Mesenchymal stem cell (in vitro differentiated cells and primary cell): Measurements from ENCODE around the gene CYSLTR1.
"Not testable (repeated sequence)": the region's sequence is repeated elsewhere in the genome, so short reads cannot be mapped to it uniquely, and the experiment has no call there.

Experiments
- DNase-seq: peaks from one replicate; pipeline ENCODE4 v3.0.0-alpha.2; 2013
- H2AFZ ChIP-seq: one replicate; pipeline ENCODE4 v1.6.1; 2013; ENCODE audit warnings: low read depth, mild to moderate bottlenecking, control low read depth, inconsistent platforms, low read length, moderate library complexity
- H2AK5ac ChIP-seq: 2 replicates; pipeline ENCODE4 v1.6.1; 2013; ENCODE audit warnings: low read length, moderate library complexity, mild to moderate bottlenecking, inconsistent platforms; ENCODE audit not compliant: severe bottlenecking
- H2BK120ac ChIP-seq: one replicate; pipeline ENCODE4 v1.6.1; 2013; ENCODE audit warnings: low read depth, mild to moderate bottlenecking, inconsistent platforms, low read length, moderate library complexity
- H2BK12ac ChIP-seq, 2 experiments: one replicate each; pipeline ENCODE4 v1.6.1; 2013; ENCODE audit warnings: inconsistent platforms in 2 of 2, low read length in 2 of 2, mild to moderate bottlenecking in 2 of 2, moderate library complexity in 2 of 2, control low read depth in 1 of 2
- H2BK15ac ChIP-seq: one replicate; pipeline ENCODE4 v1.6.1; 2013; ENCODE audit warnings: mild to moderate bottlenecking, low read depth, inconsistent platforms; ENCODE audit not compliant: poor library complexity, severe bottlenecking
- H2BK5ac ChIP-seq: 2 replicates; pipeline ENCODE4 v1.6.1; 2013; ENCODE audit warnings: low read depth, mild to moderate bottlenecking, low read length, control low read depth, inconsistent platforms; ENCODE audit not compliant: poor library complexity, severe bottlenecking
- H3K14ac ChIP-seq, 2 experiments: one replicate each; pipeline ENCODE4 v1.6.1; 2013; ENCODE audit warnings: inconsistent platforms in 2 of 2, low read length in 2 of 2, control low read depth in 1 of 2, mild to moderate bottlenecking in 1 of 2, moderate library complexity in 1 of 2
- H3K18ac ChIP-seq, 2 experiments: one replicate each; pipeline ENCODE4 v1.6.1; 2013; ENCODE audit warnings: inconsistent platforms in 2 of 2, low read length in 2 of 2, control low read depth in 1 of 2, low read depth in 1 of 2, mild to moderate bottlenecking in 1 of 2
- H3K23ac ChIP-seq, 2 experiments: one replicate each; pipeline ENCODE4 v1.6.1; 2013; ENCODE audit warnings: inconsistent platforms in 2 of 2, low read length in 2 of 2, mild to moderate bottlenecking in 2 of 2, moderate library complexity in 2 of 2, control low read depth in 1 of 2
- H3K27ac ChIP-seq: 2 replicates; pipeline ENCODE4 v1.5.1; 2013; ENCODE audit warnings: mild to moderate bottlenecking, moderate library complexity, low read length, control low read depth, inconsistent platforms; ENCODE audit not compliant: poor library complexity, severe bottlenecking
- H3K27me3 ChIP-seq, 2 experiments: 2 replicates each; pipeline versions ENCODE4 v1.6.1 to v1.7.0; 2013; ENCODE audit warnings: low read length in 2 of 2, mild to moderate bottlenecking in 2 of 2, moderate library complexity in 2 of 2, control low read depth in 1 of 2, inconsistent platforms in 1 of 2; ENCODE audit not compliant: control insufficient read depth in 1 of 2, insufficient read depth in 1 of 2
- H3K36me3 ChIP-seq, 2 experiments: 2 replicates each; pipeline versions ENCODE4 v1.6.1 to v1.7.0; 2013; ENCODE audit warnings: low read length in 2 of 2, control low read depth in 1 of 2, inconsistent platforms in 1 of 2, low read depth in 1 of 2, mild to moderate bottlenecking in 1 of 2; ENCODE audit not compliant: insufficient read depth in 2 of 2, control insufficient read depth in 1 of 2
- H3K4ac ChIP-seq, 2 experiments: one replicate each; pipeline ENCODE4 v1.6.1; 2013; ENCODE audit warnings: inconsistent platforms in 2 of 2, low read length in 2 of 2, mild to moderate bottlenecking in 2 of 2, moderate library complexity in 2 of 2, control low read depth in 1 of 2, low read depth in 1 of 2
- H3K4me1 ChIP-seq: 2 replicates; pipeline ENCODE4 v1.6.1; 2013; ENCODE audit warnings: low read depth, low read length, control low read depth; ENCODE audit not compliant: control insufficient read depth, insufficient read depth
- H3K4me2 ChIP-seq: 2 replicates; pipeline ENCODE4 v1.6.1; 2013; ENCODE audit warnings: low read length, mild to moderate bottlenecking, inconsistent platforms; ENCODE audit not compliant: poor library complexity, severe bottlenecking
- H3K4me3 ChIP-seq, 2 experiments: 2 replicates each; pipeline versions ENCODE4 v1.5.1 to v1.7.0; 2013; ENCODE audit warnings: low read length in 2 of 2, mild to moderate bottlenecking in 2 of 2, control low read depth in 1 of 2, low read depth in 1 of 2; ENCODE audit not compliant: insufficient read depth in 1 of 2
- H3K79me1 ChIP-seq: replicated peaks from 2 replicates; pipeline ENCODE4 v1.6.1; 2013; ENCODE audit warnings: mild to moderate bottlenecking, control low read depth, low read length, inconsistent platforms; ENCODE audit not compliant: poor library complexity, severe bottlenecking
- H3K9ac ChIP-seq: 2 replicates; pipeline ENCODE4 v1.7.0; 2013; ENCODE audit warnings: mild to moderate bottlenecking, low read length, moderate library complexity
- H3K9me3 ChIP-seq: 2 replicates; pipeline ENCODE4 v1.7.0; 2013; ENCODE audit warnings: mild to moderate bottlenecking, low read length; ENCODE audit not compliant: control insufficient read depth
- H4K8ac ChIP-seq: one replicate; pipeline ENCODE4 v1.6.1; 2013; ENCODE audit warnings: inconsistent platforms, mild to moderate bottlenecking, low read length, moderate library complexity
- H4K91ac ChIP-seq: one replicate; pipeline ENCODE4 v1.6.1; 2013; ENCODE audit warnings: mild to moderate bottlenecking, low read length, inconsistent platforms
- WGBS: methylation state at CpG from one replicate; pipeline ENCODE4 v1.1.7; 2013; ENCODE audit warnings: mixed read lengths; 5-methylcytosine and 5-hydroxymethylcytosine counted together

CYSLTR1 gene

DNA sequence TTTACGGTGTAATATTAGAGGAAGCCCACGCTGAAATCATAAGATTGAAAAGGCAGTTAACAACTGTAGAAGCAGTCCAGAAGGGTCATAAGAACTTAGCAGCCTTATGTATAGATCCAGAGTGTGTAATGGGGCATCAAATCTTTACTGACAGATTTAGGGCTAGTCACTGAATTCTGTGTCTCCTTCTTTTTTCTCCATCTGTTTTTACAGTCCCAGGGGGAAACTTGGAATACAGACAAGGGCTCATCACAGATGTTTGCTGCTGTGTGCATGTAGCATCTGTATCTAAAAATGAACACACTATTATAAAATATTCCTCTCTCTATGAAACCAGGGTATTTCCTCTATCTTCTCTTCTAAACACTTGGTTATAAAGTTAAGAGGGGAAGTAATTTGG, 43.9 kb downstream of the CYSLTR1 start:
- H2AFZ ChIP-seq, result no peak overlapping the region

GRCh38 chrX:78237127-78237526, 90.3 kb downstream of the CYSLTR1 start:
- Histone ChIP-seq H2AK5ac (no peak overlapping the region), H3K18ac (no peak overlapping the region), H3K27ac (no peak overlapping the region), H2BK5ac (no peak overlapping the region), H2AFZ (no peak overlapping the region), H2BK15ac (no peak overlapping the region), H3K4me1 (no peaks in the 10 kb centered on the region), H3K79me1 (no peaks in the 10 kb centered on the region), H3K4me3 (no peak overlapping the region), H2BK12ac (no peak overlapping the region), H4K8ac (no peak overlapping the region), H3K4me2 (no peak overlapping the region), H3K14ac (no peak overlapping the region), H4K91ac (no peak overlapping the region), H3K36me3 (no peaks in the 10 kb centered on the region), H3K23ac (no peak overlapping the region), H2BK120ac (no peak overlapping the region), H3K27me3 (no peaks in the 10 kb centered on the region), H3K9me3 (peaks cover 2% of the 10 kb centered on the region), H3K4ac (no peak overlapping the region), H3K9ac (no peak overlapping the region)
- DNase-seq, result no peak

More for the DNA sequence above, 43.9 kb downstream of the CYSLTR1 start:
- DNase-seq, result no peak
- Histone ChIP-seq H3K4me1 (no peaks in the 10 kb centered on the region), H4K91ac (no peak overlapping the region), H3K36me3 (no peaks in the 10 kb centered on the region), H3K9me3 (peaks cover 13% of the 10 kb centered on the region), H3K4ac (no peak overlapping the region), H2BK12ac (no peak overlapping the region), H2AK5ac (no peak overlapping the region), H3K9ac (no peak overlapping the region), H3K14ac (no peak overlapping the region), H3K27ac (no peak overlapping the region), H3K23ac (no peak overlapping the region), H2BK5ac (no peak overlapping the region), H3K18ac (no peak overlapping the region), H2BK120ac (no peak overlapping the region), H2BK15ac (no peak overlapping the region), H3K27me3 (no peaks in the 10 kb centered on the region), H3K4me3 (no peak overlapping the region), H4K8ac (no peak overlapping the region), H3K79me1 (no peaks in the 10 kb centered on the region), H3K4me2 (no peak overlapping the region)
- WGBS, result 76% methylated on average over 2 of the region's 2 CpGs

DNA sequence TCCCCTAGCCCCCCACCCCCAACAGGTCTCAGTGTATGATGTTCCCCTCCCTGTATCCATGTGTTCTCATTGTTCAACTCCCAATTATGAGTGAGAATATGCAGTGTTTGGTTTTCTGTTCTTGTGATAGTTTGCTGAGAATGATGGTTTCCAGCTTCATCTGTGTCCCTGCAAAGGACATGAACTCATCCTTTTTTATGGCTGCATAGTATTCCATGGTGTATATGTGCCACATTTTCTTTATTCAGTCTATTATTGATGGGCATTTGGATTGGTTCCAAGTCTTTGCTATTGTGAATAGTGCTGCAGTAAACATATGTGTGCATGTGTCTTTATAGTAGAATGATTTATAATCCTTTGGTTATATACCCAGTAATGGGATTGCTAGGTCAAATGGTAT, 101.4 kb downstream of the CYSLTR1 start:
- H2AFZ ChIP-seq, H4K8ac ChIP-seq, H3K4me1 ChIP-seq, H3K18ac ChIP-seq, H3K9me3 ChIP-seq, H3K4me3 ChIP-seq, H2BK120ac ChIP-seq, H2BK15ac ChIP-seq, H3K79me1 ChIP-seq, H3K4ac ChIP-seq, DNase-seq, H4K91ac ChIP-seq, H2BK12ac ChIP-seq, H2AK5ac ChIP-seq, H3K36me3 ChIP-seq, H3K4me2 ChIP-seq, H3K9ac ChIP-seq, H3K27me3 ChIP-seq, H3K14ac ChIP-seq, H2BK5ac ChIP-seq, H3K27ac ChIP-seq, H3K23ac ChIP-seq: not testable (repeated sequence)
